CD14-positive monocyte (primary cell): Measurements from ENCODE around the gene APBA3. TPM values are rescaled to one million over a fixed set of nuclear protein-coding genes. Genes with fewer than 3 reads are reported as not detected.

Source experiments
- DNase-seq, 3 donors: peaks; one replicate each; pipeline ENCODE4 v3.0.0-alpha.2; 2011 to 2022
- H2AFZ ChIP-seq: 2 replicates; pipeline ENCODE4 v1.6.0; 2012; ENCODE audit warnings: mild to moderate bottlenecking, low read depth, low read length, inconsistent platforms; ENCODE audit not compliant: insufficient read depth, poor library complexity, severe bottlenecking
- H3K27ac ChIP-seq, 2 donors: 1 replicate in 1 of 2; 2 replicates in 1 of 2; pipeline ENCODE4 v1.5.1; 2012 to 2013; ENCODE audit warnings: low read length in 2 of 2, control low read depth in 1 of 2, inconsistent platforms in 1 of 2, low read depth in 1 of 2, mild to moderate bottlenecking in 1 of 2
- H3K27me3 ChIP-seq, 2 donors: one replicate each; pipeline versions ENCODE4 v1.6.0 to v1.6.1; 2011 to 2013; ENCODE audit warnings: low read length in 2 of 2; ENCODE audit not compliant: control insufficient read depth in 2 of 2, insufficient read depth in 2 of 2
- H3K36me3 ChIP-seq, 2 donors: replicated peaks in 1 of 2; 1 replicate in 1 of 2; 2 replicates in 1 of 2; pipeline versions ENCODE4 v1.5.1 to v1.6.1; 2012 to 2013; ENCODE audit warnings: low read length in 2 of 2, control low read depth in 1 of 2, inconsistent platforms in 1 of 2, mild to moderate bottlenecking in 1 of 2; ENCODE audit not compliant: insufficient read depth in 2 of 2, control insufficient read depth in 1 of 2
- H3K4me1 ChIP-seq, 2 donors: 1 replicate in 1 of 2; 2 replicates in 1 of 2; pipeline versions ENCODE4 v1.5.1 to v1.6.1; 2012 to 2013; ENCODE audit warnings: low read length in 2 of 2, control low read depth in 1 of 2, inconsistent platforms in 1 of 2, mild to moderate bottlenecking in 1 of 2, moderate library complexity in 1 of 2; ENCODE audit not compliant: insufficient read depth in 2 of 2, control insufficient read depth in 1 of 2
- H3K4me2 ChIP-seq: replicated peaks from 2 replicates; pipeline ENCODE3; 2012; ENCODE audit warnings: low read length, moderate library complexity, mild to moderate bottlenecking; ENCODE audit not compliant: poor library complexity, severe bottlenecking; ENCODE audit errors: extremely low read depth
- H3K4me3 ChIP-seq, 3 experiments: fragments of 200-600 bp in 1 of 3; sonication (generic) in 1 of 3; replicated peaks in 1 of 3; 1 replicate in 2 of 3; 2 replicates in 1 of 3; pipeline ENCODE4 v1.5.1; 2011 to 2013; ENCODE audit warnings: low read length in 3 of 3, mild to moderate bottlenecking in 3 of 3, control low read depth in 2 of 3, low read depth in 2 of 3, inconsistent platforms in 1 of 3, moderate library complexity in 1 of 3
- H3K79me2 ChIP-seq: 2 replicates; pipeline ENCODE4 v1.6.0; 2012; ENCODE audit warnings: mild to moderate bottlenecking, control low read depth, inconsistent platforms, low read length, moderate library complexity; ENCODE audit not compliant: insufficient read depth
- H3K9ac ChIP-seq: 2 replicates; pipeline ENCODE4 v1.6.0; 2017; ENCODE audit warnings: low read length, mild to moderate bottlenecking; ENCODE audit not compliant: insufficient read depth, poor library complexity, severe bottlenecking
- H3K9me3 ChIP-seq, 2 donors: replicated peaks in 1 of 2; 1 replicate in 1 of 2; 2 replicates in 1 of 2; pipeline versions ENCODE4 v1.5.1 to v1.6.1; 2012 to 2013; ENCODE audit warnings: low read length in 2 of 2, control low read depth in 1 of 2; ENCODE audit not compliant: control insufficient read depth in 1 of 2, insufficient read depth in 1 of 2
- H4K20me1 ChIP-seq: 2 replicates; pipeline ENCODE4 v1.6.0; 2012; ENCODE audit warnings: mild to moderate bottlenecking, low read length, control low read depth, moderate library complexity; ENCODE audit not compliant: insufficient read depth
- H3K27ac Mint-ChIP-seq, 7 donors: one replicate each; pipeline ENCODE4 v1.8.0; 2020; ENCODE audit warnings: mild to moderate bottlenecking in 7 of 7, mixed read lengths in 7 of 7, moderate library complexity in 6 of 7, inconsistent platforms in 2 of 7
- H3K27me3 Mint-ChIP-seq, 3 donors: one replicate each; pipeline ENCODE4 v1.8.0; 2021 to 2022; ENCODE audit warnings: low read depth in 3 of 3, mild to moderate bottlenecking in 3 of 3, mixed read lengths in 3 of 3, moderate library complexity in 3 of 3, inconsistent platforms in 1 of 3
- H3K36me3 Mint-ChIP-seq, 2 donors: one replicate each; pipeline ENCODE4 v1.8.0; 2020; ENCODE audit warnings: mixed read lengths in 2 of 2, inconsistent platforms in 1 of 2, mild to moderate bottlenecking in 1 of 2
- H3K4me1 Mint-ChIP-seq: one replicate; pipeline ENCODE4 v1.8.0; 2020; ENCODE audit warnings: mild to moderate bottlenecking, mixed read lengths
- H3K4me3 Mint-ChIP-seq, 2 donors: one replicate each; pipeline ENCODE4 v1.8.0; 2020; ENCODE audit warnings: mild to moderate bottlenecking in 2 of 2, mixed read lengths in 2 of 2, moderate library complexity in 1 of 2
- H3K9me3 Mint-ChIP-seq, 7 donors: one replicate each; pipeline ENCODE4 v1.8.0; 2020 to 2022; ENCODE audit warnings: mixed read lengths in 7 of 7, mild to moderate bottlenecking in 6 of 7, moderate library complexity in 6 of 7, inconsistent platforms in 2 of 7
- CTCF ChIP-seq: fragments of 200-600 bp; IDR thresholded peaks from one replicate; pipeline ENCODE4 v1.8.0; 2022; ENCODE audit warnings: antibody characterized with exemption, mild to moderate bottlenecking
- WGBS: methylation state at CpG from one replicate; pipeline ENCODE4 v1.1.5; 2013; ENCODE audit warnings: missing lambda C conversion rate; ENCODE audit not compliant: insufficient coverage; 5-methylcytosine and 5-hydroxymethylcytosine counted together
- intact Hi-C, 2 donors: fragments of 100-400 bp; cut with micrococcal nuclease; formaldehyde crosslinking; loops; one replicate each; pipeline versions ENCODE4 v1.15.0 to v1.15.1; 2023
- polyA plus RNA-seq, 3 donors: library from polyadenylated mRNA; depleted of rRNA in 1 of 3; unstranded in 2 of 3; stranded (reverse) in 1 of 3; fragments of 300-500 nt in 2 of 3; fragments of >200 nt in 1 of 3; fragmentation: Illumina TruSeq in 2 of 3; gene quantifications; 1 replicate in 2 of 3; 2 replicates in 1 of 3; pipeline ENCODE4 v1.2.3, GENCODE V29; 2012 to 2021

Gene APBA3
- polyA plus RNA-seq, 3 donors: 14.5 to 23.1 (median 16.1) TPM

- no peak for DNase-seq
- no peak overlapping the region for H2AFZ ChIP-seq
- no peak overlapping the region for H3K4me3 ChIP-seq
- intact Hi-C loops: no loop called here
- Mint-ChIP-seq H3K9me3 (peaks cover 19 to 31% (median 23%) of the 10 kb centered on the region in 7 donors), H3K4me1 (no peaks in the 10 kb centered on the region), H3K27ac (no peak overlapping the region), H3K27me3 (peaks cover 0 to 6% (median 1%) of the 10 kb centered on the region in 3 donors), H3K4me3 (no peak overlapping the region), H3K36me3 (peaks cover 1 to 7% of the 10 kb centered on the region in 2 donors)
- no peaks in the 10 kb centered on the region for H4K20me1 ChIP-seq
- H3K4me2 ChIP-seq: no peak overlapping the region
- WGBS: 97% methylated on average over 31 of the region's 37 CpGs
- no peak overlapping the region for H3K27ac ChIP-seq
- H3K9me3 ChIP-seq: peaks cover 22 to 27% of the 10 kb centered on the region in 2 donors
- H3K27me3 ChIP-seq: no peaks in the 10 kb centered on the region
- no peaks in the 10 kb centered on the region for H3K79me2 ChIP-seq
- H3K4me1 ChIP-seq: no peaks in the 10 kb centered on the region
- TF ChIP-seq CTCF: no peak
- H3K9ac ChIP-seq: no peak overlapping the region
- H3K36me3 ChIP-seq: no peaks in the 10 kb centered on the region
Measured at GRCh38 chr19:3778104-3778867, 16.8 kb upstream of the APBA3 start.

GRCh38 chr19:3776479-3777040 is 15.1 kb upstream of the APBA3 start:
- Mint-ChIP-seq H3K9me3 (peaks cover 5 to 13% (median 10%) of the 10 kb centered on the region in 7 donors), H3K36me3 (no peaks in the 10 kb centered on the region), H3K27me3 (peaks cover 0 to 10% (median 1%) of the 10 kb centered on the region in 3 donors), H3K4me3 (no peak overlapping the region), H3K4me1 (no peaks in the 10 kb centered on the region), H3K27ac (no peak overlapping the region)
- 100% methylated on average over 1 of the region's 1 CpG for WGBS
- no peak overlapping the region for H3K4me3 ChIP-seq
- no peaks in the 10 kb centered on the region for H4K20me1 ChIP-seq
- peaks cover 8 to 10% of the 10 kb centered on the region in 2 donors for H3K9me3 ChIP-seq
- H3K4me2 ChIP-seq: no peak overlapping the region
- H3K79me2 ChIP-seq: no peaks in the 10 kb centered on the region
- H2AFZ ChIP-seq: no peak overlapping the region
- H3K9ac ChIP-seq: no peak overlapping the region
- no peaks in the 10 kb centered on the region for H3K27me3 ChIP-seq
- no peak overlapping the region for H3K27ac ChIP-seq
- intact Hi-C loops: no loop called here
- TF ChIP-seq CTCF: no peak
- H3K36me3 ChIP-seq: no peaks in the 10 kb centered on the region
- H3K4me1 ChIP-seq: no peaks in the 10 kb centered on the region
- no peak for DNase-seq
